Sigmoid colon (tissue), 7 donors: Measurements from ENCODE around the gene PSMD7. TPM values are rescaled to one million over a fixed set of nuclear protein-coding genes. Genes with fewer than 3 reads are reported as not detected.

Experiments used
- DNase-seq: peaks from one replicate; pipeline ENCODE4 v3.0.0-alpha.2; 2019
- H3K27ac ChIP-seq, 4 donors: fragments of 200-600 bp; sonication (generic); one replicate each; pipeline ENCODE4 v1.5.1; 2016 to 2019; ENCODE audit warnings: mild to moderate bottlenecking in 1 of 4
- H3K27me3 ChIP-seq, 3 donors: fragments of 200-600 bp; sonication (generic); one replicate each; pipeline ENCODE4 v1.5.1; 2019; ENCODE audit warnings: mild to moderate bottlenecking in 1 of 3
- H3K36me3 ChIP-seq, 4 donors: fragments of 200-600 bp; sonication (generic); one replicate each; pipeline ENCODE4 v1.5.1; 2016 to 2019
- H3K4me1 ChIP-seq, 4 donors: fragments of 200-600 bp; sonication (generic); one replicate each; pipeline ENCODE4 v1.5.1; 2017 to 2019
- H3K4me3 ChIP-seq, 4 donors: fragments of 200-600 bp; sonication (generic); one replicate each; pipeline ENCODE4 v1.5.1; 2017 to 2019; ENCODE audit warnings: mild to moderate bottlenecking in 2 of 4, moderate library complexity in 1 of 4
- H3K9me3 ChIP-seq, 4 donors: fragments of 200-600 bp in 3 of 4; sonication (generic) in 3 of 4; one replicate each; pipeline versions ENCODE4 v1.5.1 to v1.6.1; 2013 to 2019
- EP300 ChIP-seq, 4 donors: sonication (generic); formaldehyde crosslinking; IDR thresholded peaks; one replicate each; pipeline ENCODE4 v1.6.1; 2017; ENCODE audit warnings: antibody characterized with exemption in 4 of 4
- POLR2A ChIP-seq, 2 donors: fragments of 450-650 bp; IDR thresholded peaks; one replicate each; pipeline ENCODE4 v1.6.1; 2016; ENCODE audit warnings: antibody characterized with exemption in 2 of 2, mild to moderate bottlenecking in 2 of 2, moderate library complexity in 2 of 2
- POLR2AphosphoS5 ChIP-seq, 4 donors: sonication (generic); formaldehyde crosslinking; IDR thresholded peaks; one replicate each; pipeline ENCODE4 v1.6.1; 2017; ENCODE audit warnings: antibody characterized with exemption in 4 of 4
- WGBS, 2 donors: extraction: QIAGEN DNeasy Blood & Tissue Kit; methylation state at CpG; one replicate each; pipeline ENCODE4 v1.1.7; 2013; 5-methylcytosine and 5-hydroxymethylcytosine counted together
- intact Hi-C: fragments of 100-400 bp; cut with DNase I; formaldehyde crosslinking; loops from one replicate; pipeline ENCODE4 v1.15.1; 2023
- polyA plus RNA-seq, 3 donors: library from polyadenylated mRNA; stranded (reverse); fragments of 200-250 nt; gene quantifications; one replicate each; pipeline ENCODE4 v1.2.3, GENCODE V29; 2013
- total RNA-seq, 4 donors: library from RNA; depleted of rRNA; stranded (reverse); fragments of >200 nt; gene quantifications; one replicate each; pipeline ENCODE4 v1.1.0, GENCODE V29; 2016
- TF ChIP-seq, protein P1 (sequence below), 4 experiments: fragments of 450-650 bp in 3 of 4; fragments of 200-600 bp in 1 of 4; IDR thresholded peaks; one replicate each; pipeline ENCODE4 v1.5.1; 2016 to 2019; ENCODE audit warnings: antibody characterized with exemption in 4 of 4, mild to moderate bottlenecking in 3 of 4, moderate library complexity in 2 of 4
- donor health status: healthy with polysubstance abuse.
- donor health status: Bipolar disorder and iron deficiency.
- donor health status: healthy.

Gene PSMD7
- total and polyA plus RNA-seq, 7 donors: 62.9 to 160 (median 85.1) TPM

DNA sequence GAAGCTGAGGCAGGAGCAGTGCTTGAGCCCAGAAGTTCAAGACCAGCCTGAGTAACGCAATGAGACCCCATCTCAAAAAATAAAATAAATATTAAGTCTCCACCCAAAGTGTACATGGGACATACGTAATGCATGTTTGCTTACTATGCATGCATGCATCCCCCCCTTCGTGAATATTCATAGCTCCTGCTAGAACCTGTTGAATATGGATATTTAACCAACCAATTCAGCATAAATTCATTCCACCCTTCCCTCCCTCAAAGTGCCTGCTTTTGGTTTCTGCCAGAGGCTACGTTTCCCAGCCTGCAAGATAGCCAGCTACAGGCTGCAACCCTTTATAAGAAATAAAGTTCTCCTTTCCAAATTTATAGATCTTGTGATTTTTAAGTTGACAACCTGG lies 12.9 kb upstream of the PSMD7 start:
- DNase-seq: no peak
- Histone ChIP-seq H3K27me3 (no peaks in the 10 kb centered on the region), H3K36me3 (no peaks in the 10 kb centered on the region), H3K9me3 (no peaks in the 10 kb centered on the region), H3K4me3 (no peak overlapping the region), H3K4me1 (no peaks in the 10 kb centered on the region), H3K27ac (no peak overlapping the region)
- TF ChIP-seq, protein P1, sequence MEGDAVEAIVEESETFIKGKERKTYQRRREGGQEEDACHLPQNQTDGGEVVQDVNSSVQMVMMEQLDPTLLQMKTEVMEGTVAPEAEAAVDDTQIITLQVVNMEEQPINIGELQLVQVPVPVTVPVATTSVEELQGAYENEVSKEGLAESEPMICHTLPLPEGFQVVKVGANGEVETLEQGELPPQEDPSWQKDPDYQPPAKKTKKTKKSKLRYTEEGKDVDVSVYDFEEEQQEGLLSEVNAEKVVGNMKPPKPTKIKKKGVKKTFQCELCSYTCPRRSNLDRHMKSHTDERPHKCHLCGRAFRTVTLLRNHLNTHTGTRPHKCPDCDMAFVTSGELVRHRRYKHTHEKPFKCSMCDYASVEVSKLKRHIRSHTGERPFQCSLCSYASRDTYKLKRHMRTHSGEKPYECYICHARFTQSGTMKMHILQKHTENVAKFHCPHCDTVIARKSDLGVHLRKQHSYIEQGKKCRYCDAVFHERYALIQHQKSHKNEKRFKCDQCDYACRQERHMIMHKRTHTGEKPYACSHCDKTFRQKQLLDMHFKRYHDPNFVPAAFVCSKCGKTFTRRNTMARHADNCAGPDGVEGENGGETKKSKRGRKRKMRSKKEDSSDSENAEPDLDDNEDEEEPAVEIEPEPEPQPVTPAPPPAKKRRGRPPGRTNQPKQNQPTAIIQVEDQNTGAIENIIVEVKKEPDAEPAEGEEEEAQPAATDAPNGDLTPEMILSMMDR (IDR thresholded peaks at IDR 0.05): no peak
- no peak for TF ChIP-seq EP300 (IDR thresholded peaks at IDR 0.05)
- TF ChIP-seq POLR2A (IDR thresholded peaks at IDR 0.05): no peak
- no peak for TF ChIP-seq POLR2AphosphoS5 (IDR thresholded peaks at IDR 0.05)
- intact Hi-C loops: no loop called here
- WGBS, 2 donors: 86 to 93% methylated on average over 4 of the region's 4 CpGs

- no peaks in the 10 kb centered on the region for H3K27me3 ChIP-seq
- DNase-seq: no peak
- TF ChIP-seq, protein P1 (IDR thresholded peaks at IDR 0.05): no peak
- TF ChIP-seq POLR2AphosphoS5 (IDR thresholded peaks at IDR 0.05) (no peak), EP300 (IDR thresholded peaks at IDR 0.05) (no peak), POLR2A (IDR thresholded peaks at IDR 0.05) (no peak)
- H3K4me3 ChIP-seq: no peak overlapping the region
- intact Hi-C loops: no loop called here
- H3K9me3 ChIP-seq: peaks cover 0 to 3% (median 0%) of the 10 kb centered on the region in 4 donors
- H3K27ac ChIP-seq: no peak overlapping the region
- 93 to 95% methylated on average over 7 of the region's 7 CpGs for WGBS, 2 donors
- H3K36me3 ChIP-seq: no peaks in the 10 kb centered on the region
- H3K4me1 ChIP-seq: no peaks in the 10 kb centered on the region
These were observed 8.5 kb upstream of the PSMD7 start for GRCh38 chr16:74288065-74288464.

DNA sequence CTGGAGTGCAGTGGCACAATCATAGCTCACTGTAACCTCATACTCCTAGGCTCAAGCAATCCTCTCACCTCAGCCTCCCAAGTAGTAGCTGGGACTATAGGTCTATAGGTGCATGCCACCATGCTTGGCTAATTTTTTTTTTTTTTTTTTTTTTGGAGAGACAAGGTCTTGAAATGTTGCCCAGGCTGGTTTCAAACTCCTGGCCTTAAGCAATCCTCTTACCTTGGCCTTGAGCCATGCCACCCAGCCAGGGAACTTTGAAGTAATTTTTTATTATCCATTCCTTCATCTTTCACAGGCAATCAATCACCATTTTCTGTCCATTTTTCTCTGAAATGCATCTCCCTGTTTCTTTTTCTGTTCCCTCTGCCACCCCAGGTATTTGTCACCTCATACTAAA lies 6.3 kb upstream of the PSMD7 start:
- TF ChIP-seq, protein P1 (IDR thresholded peaks at IDR 0.05): no peak
- TF ChIP-seq POLR2AphosphoS5 (IDR thresholded peaks at IDR 0.05) (no peak), POLR2A (IDR thresholded peaks at IDR 0.05) (no peak), EP300 (IDR thresholded peaks at IDR 0.05) (no peak)
- no peaks in the 10 kb centered on the region for H3K27me3 ChIP-seq
- intact Hi-C loops: no loop called here
- peaks cover 0 to 2% (median under 1%) of the 10 kb centered on the region in 4 donors for H3K4me1 ChIP-seq
- peaks cover 0 to 3% (median 0%) of the 10 kb centered on the region in 4 donors for H3K9me3 ChIP-seq
- H3K4me3 ChIP-seq: no peak overlapping the region
- no peaks in the 10 kb centered on the region for H3K36me3 ChIP-seq
- no peak for DNase-seq
- no peak overlapping the region for H3K27ac ChIP-seq

DNA sequence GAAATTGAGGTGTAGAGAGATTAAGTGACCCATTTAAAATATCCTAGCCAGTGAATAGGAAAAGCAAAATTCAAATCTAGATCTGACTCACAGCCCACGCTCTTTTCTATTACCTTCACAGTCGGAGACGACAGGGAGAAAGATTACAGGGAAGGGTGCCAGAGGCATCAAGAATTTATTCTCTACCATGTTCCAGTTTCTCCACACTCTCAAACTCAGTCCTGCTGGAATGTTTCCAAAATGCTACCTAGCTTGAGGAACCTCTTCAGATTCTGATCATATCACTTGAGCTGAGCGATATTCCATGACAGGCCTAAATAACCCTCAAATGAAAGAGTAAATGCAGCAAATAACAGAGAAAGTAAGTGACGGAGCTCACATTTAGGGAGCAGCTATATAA lies 5.4 kb upstream of the PSMD7 start:
- DNase-seq: no peak
- 95 to 99% methylated on average over 5 of the region's 5 CpGs for WGBS, 2 donors
- H3K9me3 ChIP-seq: peaks cover 0 to 3% (median 0%) of the 10 kb centered on the region in 4 donors
- H3K27ac ChIP-seq: no peak overlapping the region
- TF ChIP-seq POLR2AphosphoS5 (IDR thresholded peaks at IDR 0.05): no peak
- TF ChIP-seq, protein P1 (IDR thresholded peaks at IDR 0.05): no peak
- no peak for TF ChIP-seq EP300 (IDR thresholded peaks at IDR 0.05)
- no peak for TF ChIP-seq POLR2A (IDR thresholded peaks at IDR 0.05)
- intact Hi-C loops: no loop called here
- no peaks in the 10 kb centered on the region for H3K27me3 ChIP-seq
- H3K4me3 ChIP-seq: no peak overlapping the region
- H3K4me1 ChIP-seq: peaks cover 0 to 9% (median 4%) of the 10 kb centered on the region in 4 donors
- no peaks in the 10 kb centered on the region for H3K36me3 ChIP-seq

DNA sequence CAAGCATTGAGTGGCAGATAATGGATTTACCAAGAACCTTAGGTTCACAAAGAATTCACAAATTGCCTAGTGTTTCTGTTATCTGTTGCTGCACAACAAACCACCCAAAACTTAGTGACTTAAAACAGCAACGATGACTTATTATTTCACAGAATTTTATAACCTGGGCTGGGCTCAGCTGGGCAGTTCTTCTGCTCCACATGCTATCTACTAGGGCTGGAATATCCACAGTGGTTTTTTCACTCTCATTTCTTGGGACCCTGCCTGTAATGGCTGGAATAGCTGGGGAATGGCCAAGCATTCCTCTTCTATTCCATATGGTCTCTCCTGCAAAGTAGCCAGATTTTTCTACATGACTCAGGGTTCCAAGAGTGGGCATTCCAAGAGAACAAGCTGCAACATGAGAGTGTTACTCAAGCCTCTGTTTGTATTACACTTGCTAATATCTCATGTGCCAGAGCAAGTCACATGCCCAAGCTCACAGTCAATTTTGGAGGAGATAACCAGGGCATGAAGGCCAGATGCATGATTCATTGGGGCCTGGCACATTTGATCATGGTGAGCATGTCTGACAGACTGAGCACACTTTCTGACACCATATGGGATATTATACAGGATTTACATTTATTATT lies 4.9 kb upstream of the PSMD7 start:
- intact Hi-C loops: no loop called here
- TF ChIP-seq EP300 (IDR thresholded peaks at IDR 0.05): no peak
- TF ChIP-seq POLR2AphosphoS5 (IDR thresholded peaks at IDR 0.05): no peak
- TF ChIP-seq, protein P1 (IDR thresholded peaks at IDR 0.05): no peak
- peaks cover 0 to 9% (median 4%) of the 10 kb centered on the region in 4 donors for H3K4me1 ChIP-seq

More for the DNA sequence above, 4.9 kb upstream of the PSMD7 start:
- peaks cover 0 to 3% (median 0%) of the 10 kb centered on the region in 4 donors for H3K9me3 ChIP-seq
- no peak overlapping the region for H3K4me3 ChIP-seq
- no peaks in the 10 kb centered on the region for H3K36me3 ChIP-seq
- no peaks in the 10 kb centered on the region for H3K27me3 ChIP-seq
- DNase-seq: no peak
- no peak overlapping the region for H3K27ac ChIP-seq
- 95 to 96% methylated on average over 1 of the region's 1 CpG for WGBS, 2 donors
